Left lobe of liver (tissue), 2 donors: ENCODE results near the gene ATP6V0E1. TPM values are rescaled to one million over a fixed set of nuclear protein-coding genes. Genes with fewer than 3 reads are reported as not detected.

Experiments
- ATAC-seq: fragments of 200-7000 bp; cut with Tn5 transposase; one replicate; pipeline ENCODE4 v1.9.1; 2020; ENCODE audit warnings: mild to moderate bottlenecking, moderate library complexity
- DNase-seq: peaks from one replicate; pipeline ENCODE4 v3.0.0-alpha.2; 2020; ENCODE audit warnings: low spot score
- total RNA-seq: library from RNA; stranded (reverse); gene quantifications from one replicate; pipeline ENCODE4 v1.2.1, GENCODE V29; 2021
- donor health status: DM: no; HTN: no; CAD: no; lungs with moderate emphysema.
- donor health status: DM: no; HTN: yes; CAD: no.

ATP6V0E1 gene
- total RNA-seq, 1 donor from 2014 or later = 110 TPM

- no peak for ATAC-seq
- no peak for DNase-seq
These were observed 27.3 kb upstream of the ATP6V0E1 start for GRCh38 chr5:172956228-172956627.

DNA sequence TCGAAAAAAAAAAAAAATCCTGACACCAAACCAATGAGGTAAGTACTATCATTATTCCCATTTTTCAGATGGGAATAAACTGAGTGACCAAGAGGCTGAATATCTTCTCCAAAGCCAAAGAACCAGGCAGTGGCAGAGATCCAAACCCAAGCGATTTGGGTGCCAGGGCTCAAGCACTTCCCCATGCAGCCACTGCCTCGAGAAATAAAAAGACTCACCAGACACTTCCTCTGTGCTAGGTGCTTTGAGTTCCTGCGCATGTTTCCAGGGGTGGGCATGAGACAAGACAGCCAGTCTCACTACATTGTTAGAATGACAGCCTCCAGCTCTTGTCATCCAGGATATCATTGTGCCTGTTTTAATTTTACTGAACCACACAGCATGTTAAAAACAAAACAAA is 26.6 kb upstream of the ATP6V0E1 start:
- ATAC-seq (no peak), DNase-seq (no peak)

GRCh38 chr5:172957458-172957857 is 26.1 kb upstream of the ATP6V0E1 start:
- no peak for DNase-seq
- no peak for ATAC-seq

GRCh38 chr5:172958331-172959046 is 25.1 kb upstream of the ATP6V0E1 start:
- ATAC-seq (peak; percentile 88), DNase-seq (peak; percentile 75)

- ATAC-seq = peak; percentile 1
- no peak for DNase-seq
These were observed 23.5 kb upstream of the ATP6V0E1 start for GRCh38 chr5:172959824-172960799.

GRCh38 chr5:172969921-172970320 is 13.7 kb upstream of the ATP6V0E1 start:
- DNase-seq (no peak), ATAC-seq (no peak)

- DNase-seq (no peak), ATAC-seq (no peak)
These were observed 12.1 kb upstream of the ATP6V0E1 start for GRCh38 chr5:172971482-172971881.

DNA sequence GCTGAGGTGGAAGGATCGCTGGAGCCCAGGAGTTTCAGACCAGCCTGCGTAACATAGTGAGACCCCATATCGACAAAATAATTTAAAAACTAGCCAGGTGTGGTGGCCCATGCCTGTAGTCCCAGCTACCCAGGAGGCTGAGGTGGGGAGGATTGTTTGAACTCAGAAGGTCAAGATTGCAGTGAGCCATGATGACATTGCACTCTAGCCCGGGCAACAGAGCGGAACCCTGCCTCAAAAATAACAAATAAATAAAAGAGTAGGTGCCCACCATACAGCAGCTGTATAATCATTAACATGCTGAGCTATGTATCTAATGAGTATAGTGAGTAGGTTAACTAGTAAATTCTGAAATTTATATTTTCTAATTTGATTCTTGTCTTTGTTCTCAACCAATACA is 11.0 kb upstream of the ATP6V0E1 start:
- no peak for ATAC-seq

GRCh38 chr5:172973127-172973916 is 10.2 kb upstream of the ATP6V0E1 start:
- ATAC-seq (no peak), DNase-seq (no peak)

More for the DNA sequence above, 11.0 kb upstream of the ATP6V0E1 start:
- DNase-seq = no peak

GRCh38 chr5:172973931-172974330 is 9.6 kb upstream of the ATP6V0E1 start:
- ATAC-seq (no peak), DNase-seq (no peak)

- DNase-seq (no peak), ATAC-seq (no peak)
These were observed 8.3 kb upstream of the ATP6V0E1 start for GRCh38 chr5:172975289-172975688.

DNA sequence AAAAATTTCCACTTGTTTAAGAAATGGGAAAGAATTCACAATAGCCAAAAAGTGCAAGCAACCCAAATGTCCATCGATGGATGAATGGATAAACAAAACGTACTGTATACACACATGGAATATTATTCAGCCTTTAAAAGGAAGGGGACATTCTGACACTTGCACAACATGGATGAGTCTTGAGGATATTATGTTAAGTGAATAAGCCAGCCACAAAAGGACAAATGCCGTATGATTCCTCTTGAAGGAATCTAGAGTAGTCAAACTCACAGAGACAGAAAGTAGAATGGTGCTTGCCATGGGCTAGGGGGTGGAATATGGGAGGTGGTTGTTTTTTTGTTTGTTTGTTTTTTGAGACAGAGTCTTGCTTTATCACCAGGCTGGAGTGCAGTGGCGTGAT is 3.8 kb upstream of the ATP6V0E1 start:
- DNase-seq = no peak
- no peak for ATAC-seq

- no peak for DNase-seq
- no peak for ATAC-seq
These were observed 1.6 kb upstream of the ATP6V0E1 start for GRCh38 chr5:172981931-172982330.

- DNase-seq (peak; percentile 59), ATAC-seq (peak; percentile 70)
These were observed 828 bp downstream of the ATP6V0E1 start for GRCh38 chr5:172984244-172984953.

DNA sequence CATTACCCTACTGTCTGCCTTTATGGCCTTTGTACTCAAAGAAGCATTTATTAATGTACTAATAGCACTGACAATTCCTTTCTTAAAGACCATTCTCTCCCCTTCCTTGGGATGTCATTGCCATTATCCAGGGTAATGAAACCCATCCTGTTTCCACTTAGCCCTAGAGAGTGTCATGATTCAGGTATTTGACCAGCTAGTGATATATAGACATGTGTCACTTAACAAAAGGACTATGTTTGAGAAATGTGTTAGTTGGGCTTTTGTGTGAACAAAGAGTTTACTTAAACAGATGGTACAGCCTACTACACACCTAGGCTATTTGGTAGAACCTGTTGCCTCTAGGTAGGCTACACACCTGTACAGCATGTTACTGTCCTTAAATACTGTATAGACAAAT is 2.0 kb downstream of the ATP6V0E1 start:
- DNase-seq (no peak), ATAC-seq (no peak)

DNA sequence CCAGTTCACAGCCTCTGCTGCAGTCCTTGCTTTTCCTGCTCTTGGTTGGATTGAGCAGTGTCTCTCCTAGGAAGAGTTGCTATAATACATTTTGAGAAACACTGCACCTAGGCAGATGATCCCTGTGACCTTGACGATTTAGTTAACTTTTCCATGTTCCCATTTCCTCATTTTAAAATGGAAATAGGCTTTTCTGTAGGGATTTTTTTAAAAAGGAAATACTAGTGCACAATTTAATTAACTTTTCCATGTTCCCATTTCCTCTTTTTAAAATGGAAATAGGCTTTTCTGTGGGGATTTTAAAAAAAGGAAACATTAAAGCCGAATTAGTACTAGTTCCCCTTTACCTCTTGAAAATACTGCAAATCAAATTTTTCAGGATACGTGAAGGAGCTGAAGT is 4.7 kb downstream of the ATP6V0E1 start:
- no peak for ATAC-seq
- no peak for DNase-seq

- ATAC-seq (no peak), DNase-seq (no peak)
These were observed 7.2 kb downstream of the ATP6V0E1 start for GRCh38 chr5:172990776-172991175.

GRCh38 chr5:172994405-172994804 is 10.8 kb downstream of the ATP6V0E1 start:
- ATAC-seq = peak; percentile 50
- no peak for DNase-seq

DNA sequence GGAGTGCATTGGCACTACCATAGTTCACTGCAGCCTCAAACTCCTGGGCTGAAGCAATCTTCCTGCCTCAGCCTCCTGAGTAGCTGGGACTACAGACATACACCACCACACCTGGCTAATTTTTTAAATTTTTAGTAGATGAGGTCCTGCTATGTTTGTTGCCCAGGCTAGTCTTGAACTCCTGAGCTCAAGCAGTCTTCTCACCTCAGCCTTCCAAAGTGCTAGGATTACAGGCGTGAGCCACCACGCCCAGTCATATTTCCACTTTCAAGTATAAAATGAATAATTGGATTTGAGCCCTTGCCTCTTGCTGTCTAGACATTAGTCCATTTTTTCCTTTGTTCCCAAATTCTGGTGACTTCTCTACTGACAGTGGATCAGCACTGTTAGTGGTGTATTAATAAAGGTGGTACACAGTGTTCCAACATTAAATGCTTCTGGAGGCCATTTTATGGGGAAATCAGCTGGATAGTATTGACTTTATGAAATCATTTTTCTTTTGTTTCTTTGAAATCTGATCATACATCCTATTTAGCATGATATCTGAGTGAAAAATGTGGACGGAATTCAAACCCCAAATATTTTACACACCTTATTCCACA is 15.9 kb downstream of the ATP6V0E1 start:
- ATAC-seq = peak; percentile 41
- DNase-seq = no peak

DNA sequence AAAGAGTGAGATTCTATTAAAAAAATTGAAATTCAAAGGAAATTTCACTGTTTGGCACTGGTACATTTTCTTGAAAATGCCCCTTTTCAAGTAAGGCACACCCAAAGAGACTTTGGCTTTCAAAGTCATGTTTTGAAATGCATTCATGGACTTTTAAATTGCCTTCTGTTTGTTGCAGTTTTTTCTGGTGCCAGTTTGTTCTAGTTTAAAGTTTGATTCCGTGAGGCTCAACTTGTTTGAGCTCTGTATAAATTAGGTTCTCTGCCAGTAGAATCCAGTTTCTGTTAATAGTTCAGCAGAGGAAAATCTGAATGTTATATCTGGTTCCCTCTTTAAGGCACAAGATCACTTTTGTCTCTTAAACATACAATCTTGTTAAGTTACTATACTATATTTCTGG is 16.4 kb downstream of the ATP6V0E1 start:
- ATAC-seq (peak; percentile 82), DNase-seq (no peak)
